A172 (cell line): ENCODE data around the gene EGFR. TPM values are rescaled to one million over a fixed set of nuclear protein-coding genes. Genes with fewer than 3 reads are reported as not detected.
A peak's percentile ranks its signal among the peaks of the same experiment; 100 is the strongest.

ENCODE experiments used
- DNase-seq: peaks from one replicate; pipeline ENCODE4 v3.0.0-alpha.2; 2015; ENCODE audit warnings: low spot score
- total RNA-seq: library from RNA; depleted of rRNA; stranded (reverse); fragments of >200 nt; shearing (Covaris generic); gene quantifications from 2 replicates; pipeline ENCODE4 v1.2.3, GENCODE V29; 2014

Gene EGFR
- total RNA-seq, 1 experiment from 2014 or later: 75.4 TPM

GRCh38 chr7:55144333-55145317, 125.8 kb downstream of the EGFR start:
- DNase-seq: no peak

DNA sequence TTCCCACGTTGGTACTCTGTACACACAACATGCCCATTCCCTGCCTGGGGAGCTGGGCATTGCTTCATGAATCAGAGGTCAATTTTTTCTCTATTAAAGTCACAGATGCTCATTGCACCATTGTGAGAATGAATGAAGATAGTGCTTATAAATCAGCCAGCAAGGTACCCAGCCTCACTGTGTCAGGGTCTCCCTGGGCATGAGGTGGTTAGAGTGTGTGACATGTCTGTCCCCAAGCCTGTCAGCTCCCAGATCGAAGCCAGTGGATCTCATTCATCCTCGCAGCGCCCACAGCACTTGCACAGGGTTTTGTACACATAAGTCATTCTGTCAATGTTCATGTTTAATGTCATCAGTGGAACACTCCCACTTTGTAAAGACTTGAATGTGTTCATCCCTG, 126.8 kb downstream of the EGFR start:
- no peak for DNase-seq

DNA sequence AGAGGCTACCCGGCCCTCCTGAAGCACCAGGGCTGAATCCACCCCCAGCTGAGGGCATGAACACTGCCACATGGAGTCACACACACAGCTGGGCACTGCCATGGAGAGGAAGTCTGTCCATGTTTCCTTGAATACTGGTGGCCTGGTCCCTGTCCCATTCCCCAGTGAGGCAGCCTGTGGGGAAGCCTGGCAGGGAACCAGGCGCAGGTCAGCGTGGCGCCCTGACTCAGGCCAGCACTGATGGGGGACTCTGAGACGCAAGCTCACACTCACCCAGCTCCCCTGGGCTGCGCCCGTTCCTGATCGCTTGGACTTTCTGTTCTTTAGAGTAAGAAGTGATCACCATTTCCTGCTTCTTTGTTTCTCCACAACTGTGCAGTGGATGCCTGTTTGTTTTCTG, 128.3 kb downstream of the EGFR start:
- DNase-seq: no peak

DNA sequence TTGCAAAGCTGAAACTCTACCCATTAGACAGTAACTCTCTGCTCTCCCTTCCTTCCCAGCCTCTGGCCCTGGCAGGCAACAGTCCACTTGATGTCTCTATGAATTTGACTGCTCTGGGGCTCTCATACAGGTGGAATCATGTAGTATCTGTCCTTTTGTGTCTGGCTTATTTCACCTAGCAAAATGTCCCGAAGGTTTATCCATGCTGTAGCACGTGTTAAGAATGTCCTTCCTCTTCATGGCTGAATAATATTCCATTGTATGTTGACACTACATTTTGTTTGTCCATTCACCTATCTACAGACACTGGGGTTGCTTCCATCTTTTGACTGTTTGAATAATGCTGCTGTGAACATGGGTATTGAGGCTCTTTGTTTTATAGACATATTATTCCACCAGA, 128.9 kb downstream of the EGFR start:
- DNase-seq: no peak

GRCh38 chr7:55148571-55148970, 129.8 kb downstream of the EGFR start:
- no peak for DNase-seq

- DNase-seq: no peak
Observed at GRCh38 chr7:55149001-55149400, 130.2 kb downstream of the EGFR start.

- no peak for DNase-seq
Observed at GRCh38 chr7:55150166-55150565, 131.3 kb downstream of the EGFR start.

GRCh38 chr7:55150709-55151451, 132.1 kb downstream of the EGFR start:
- no peak for DNase-seq

GRCh38 chr7:55152516-55152915, 133.7 kb downstream of the EGFR start:
- no peak for DNase-seq

GRCh38 chr7:55154096-55154495, 135.3 kb downstream of the EGFR start:
- no peak for DNase-seq

DNA sequence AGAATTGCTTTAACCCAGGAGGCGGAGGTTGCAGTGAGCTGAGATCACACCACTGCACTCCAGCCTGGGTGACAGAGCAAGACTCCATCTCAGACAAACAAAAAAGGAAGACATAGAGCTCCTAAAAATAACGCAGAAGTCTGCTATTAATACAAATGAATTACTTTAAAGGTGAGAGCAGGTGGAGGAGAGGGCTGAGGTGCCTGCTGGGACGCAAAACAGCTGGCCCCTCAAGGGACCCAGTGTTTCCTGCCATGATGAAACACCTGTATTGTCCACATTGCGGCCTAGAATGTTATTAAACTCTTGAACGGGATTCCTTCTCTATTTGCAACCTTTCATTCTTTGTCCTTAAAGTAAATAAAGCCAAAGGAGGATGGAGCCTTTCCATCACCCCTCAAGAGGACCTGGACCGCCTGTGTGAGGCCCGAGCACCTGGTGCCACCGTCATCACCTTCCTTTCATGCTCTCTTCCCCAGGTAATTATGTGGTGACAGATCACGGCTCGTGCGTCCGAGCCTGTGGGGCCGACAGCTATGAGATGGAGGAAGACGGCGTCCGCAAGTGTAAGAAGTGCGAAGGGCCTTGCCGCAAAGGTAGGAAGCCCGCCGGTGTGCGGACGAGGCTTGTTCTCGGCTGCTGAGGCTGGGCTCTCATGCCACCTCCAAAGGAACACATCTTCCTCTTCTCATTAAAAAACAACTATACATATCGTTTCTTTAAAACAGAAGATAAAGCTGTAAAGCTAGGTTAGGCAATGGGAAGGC, 136.7 kb downstream of the EGFR start:
- no peak for DNase-seq

DNA sequence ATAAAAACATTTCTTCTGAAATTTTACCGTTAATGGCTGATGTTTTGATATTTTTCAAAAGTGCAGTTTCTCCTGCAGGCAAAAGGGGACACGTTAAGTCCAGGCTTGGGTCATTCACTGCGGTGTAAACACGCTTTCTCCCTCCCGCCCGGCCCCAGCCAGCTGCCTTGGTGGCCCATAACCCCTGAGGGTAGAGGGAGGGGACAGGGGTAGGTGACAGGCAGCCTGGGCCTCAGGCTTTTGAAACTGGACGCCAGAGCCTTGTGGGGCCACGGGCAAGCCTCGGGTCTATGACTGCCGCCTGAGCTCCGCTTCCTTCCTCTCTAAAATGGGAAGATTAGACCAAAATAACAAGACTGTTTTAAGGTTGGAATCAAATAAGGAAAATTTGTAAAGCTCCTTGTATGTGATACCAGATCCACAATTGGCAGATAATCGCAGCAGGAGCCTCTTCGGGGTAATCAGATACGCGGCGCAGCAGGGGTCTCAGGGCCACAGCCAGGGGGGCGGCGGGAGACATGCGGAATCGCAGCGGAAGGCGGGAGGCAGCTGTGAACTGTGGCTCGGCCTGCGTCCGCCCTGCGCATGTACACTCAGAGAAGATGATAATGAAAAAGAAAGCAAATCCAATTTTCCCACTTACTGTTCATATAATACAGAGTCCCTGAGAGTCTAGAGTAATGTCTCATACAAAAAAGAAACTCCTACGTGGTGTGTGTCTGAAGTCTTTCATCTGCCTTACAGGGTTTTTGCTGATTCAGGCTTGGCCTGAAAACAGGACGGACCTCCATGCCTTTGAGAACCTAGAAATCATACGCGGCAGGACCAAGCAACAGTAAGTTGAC, 138.3 kb downstream of the EGFR start:
- DNase-seq: no peak

GRCh38 chr7:55157764-55158105, 138.9 kb downstream of the EGFR start:
- DNase-seq: no peak

DNA sequence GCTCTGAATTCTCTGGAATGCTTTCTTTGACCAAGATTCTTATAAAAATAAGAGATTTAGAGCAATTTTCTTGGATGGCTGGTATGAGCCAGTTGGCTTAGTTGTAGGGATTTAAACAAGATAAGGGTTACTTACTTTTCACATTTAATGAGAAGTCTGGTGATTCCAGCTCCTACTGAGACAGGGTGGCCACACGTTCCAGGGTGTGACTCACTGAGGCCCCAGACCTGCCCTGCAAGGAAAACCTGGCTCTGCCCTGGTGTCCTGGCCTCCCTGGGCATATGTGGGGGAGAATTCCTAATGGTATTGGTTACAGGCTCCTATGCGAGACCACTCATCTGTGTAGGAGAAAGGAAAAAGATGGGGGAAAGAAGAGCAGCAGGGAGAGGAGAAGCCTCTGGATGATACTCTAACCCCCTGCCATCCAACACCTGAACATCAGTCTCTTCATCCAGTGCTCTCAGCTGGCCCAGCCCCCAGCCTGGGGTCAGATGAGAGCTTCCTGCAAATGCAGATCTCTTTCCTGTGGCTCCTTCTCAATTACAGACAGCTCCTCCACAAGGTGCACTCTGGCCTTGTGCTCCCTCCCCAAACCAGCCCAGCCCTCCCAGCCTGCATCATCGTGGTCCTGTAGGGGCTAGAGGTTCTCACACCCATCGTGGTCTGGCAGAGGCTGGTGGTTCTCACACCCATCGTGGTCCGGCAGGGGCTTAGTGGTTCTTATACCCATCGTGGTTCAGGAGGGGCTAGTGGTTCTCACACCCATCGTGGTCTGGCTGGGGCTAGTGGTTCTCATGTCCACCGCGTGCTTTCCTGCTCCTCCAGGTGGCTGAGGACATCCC, 139.9 kb downstream of the EGFR start:
- DNase-seq: peak; percentile 95

- no peak for DNase-seq
Observed at GRCh38 chr7:55160539-55160938, 141.7 kb downstream of the EGFR start.

DNA sequence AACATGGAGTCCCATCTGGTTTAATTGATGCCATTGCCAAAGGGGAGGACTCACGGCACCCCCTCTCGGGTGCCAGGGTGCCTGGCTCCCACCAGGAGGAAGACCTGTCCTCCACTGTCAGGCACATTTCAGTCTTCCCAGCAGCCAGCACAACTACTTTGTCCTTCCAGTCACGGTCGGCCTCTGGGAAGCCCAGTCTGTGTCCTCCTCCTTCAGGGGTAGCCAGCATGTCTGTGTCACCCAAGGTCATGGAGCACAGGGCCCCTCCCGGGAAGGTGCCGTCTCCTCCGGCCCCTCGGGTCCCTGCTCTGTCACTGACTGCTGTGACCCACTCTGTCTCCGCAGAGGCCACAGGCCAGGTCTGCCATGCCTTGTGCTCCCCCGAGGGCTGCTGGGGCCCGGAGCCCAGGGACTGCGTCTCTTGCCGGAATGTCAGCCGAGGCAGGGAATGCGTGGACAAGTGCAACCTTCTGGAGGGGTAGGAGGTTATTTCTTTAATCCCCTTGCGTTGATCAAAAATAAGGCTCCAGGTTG, 142.4 kb downstream of the EGFR start:
- no peak for DNase-seq

- DNase-seq: no peak
Observed at GRCh38 chr7:55162476-55162875, 143.7 kb downstream of the EGFR start.

GRCh38 chr7:55163733-55164132, 144.9 kb downstream of the EGFR start:
- no peak for DNase-seq

DNA sequence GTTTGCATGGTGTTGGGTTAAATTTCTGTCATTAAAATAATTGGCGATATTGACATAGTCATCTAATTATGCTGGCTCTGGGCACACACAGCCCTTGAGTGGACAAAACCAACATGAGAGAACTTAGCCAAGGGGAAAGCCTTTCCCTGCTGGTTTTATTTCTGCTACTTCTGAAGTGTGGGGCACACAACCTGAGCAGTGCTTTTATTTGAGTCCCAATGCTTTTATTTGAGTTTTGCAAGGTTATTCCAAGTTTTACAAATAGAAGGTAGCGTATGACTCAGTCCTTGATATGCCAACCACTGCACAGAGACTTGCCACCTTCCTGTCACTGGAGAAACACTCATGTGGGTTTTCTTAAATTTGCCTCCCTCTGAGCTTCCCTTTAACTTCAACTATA, 145.7 kb downstream of the EGFR start:
- DNase-seq: no peak
